ENCODE results near the gene NXNL1. TPM values are rescaled to one million over a fixed set of nuclear protein-coding genes. Genes with fewer than 3 reads are reported as not detected.

NXNL1 gene
- total and polyA plus RNA-seq, 11 donors = 0.32 to 1.1 (median 0.60) TPM; not detected in 6

DNA sequence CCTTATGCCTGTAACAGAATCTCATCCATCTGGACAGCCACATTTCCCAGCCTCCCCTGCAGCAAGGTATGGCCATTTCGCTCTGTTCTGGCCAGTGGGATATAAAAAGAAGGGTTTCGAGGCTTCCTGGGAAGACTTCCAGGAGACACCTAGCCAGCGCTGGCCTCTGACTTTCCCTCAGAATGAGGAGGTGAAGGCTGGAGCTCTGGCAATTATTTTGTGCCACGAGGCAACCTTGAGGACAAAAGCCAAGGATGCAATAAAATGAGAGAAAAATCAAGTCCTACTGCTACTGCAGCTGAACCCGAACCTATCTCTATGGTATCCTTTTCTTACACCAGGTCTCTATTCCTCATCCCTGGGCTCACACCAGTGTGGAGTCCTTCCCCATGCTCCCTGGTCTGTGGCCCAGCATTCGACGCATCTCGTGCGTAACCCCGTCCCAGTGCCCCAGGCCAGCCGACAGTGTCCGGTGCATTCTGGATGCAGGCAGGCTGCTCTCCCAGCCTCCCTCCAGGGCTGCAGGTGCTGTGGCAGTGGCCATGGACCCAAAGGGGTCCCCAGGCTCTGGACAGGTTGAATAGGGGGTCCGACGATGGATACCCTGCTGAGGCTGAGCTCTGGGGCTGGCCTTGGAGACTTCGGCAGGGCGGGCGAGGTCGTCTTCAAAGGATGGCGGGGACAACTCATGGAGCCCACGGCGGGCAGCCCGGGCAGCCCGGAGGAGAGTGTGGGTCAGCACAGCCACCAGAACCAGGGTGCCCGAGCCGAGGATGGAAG is 24.4 kb downstream of the NXNL1 start:
- 95 to 97% (median 97%) methylated on average over 17 to 25 of the region's 25 CpGs for WGBS, 4 donors
- Histone ChIP-seq H3K4me3 (no peak overlapping the region), H3K27ac (no peak overlapping the region), H3K27me3 (no peaks in the 10 kb centered on the region), H3K36me3 (peaks cover 0 to 4% (median 0%) of the 10 kb centered on the region in 9 donors), H3K9me3 (peaks cover 0 to 5% (median 0%) of the 10 kb centered on the region in 12 donors), H3K4me1 (no peaks in the 10 kb centered on the region)
- ATAC-seq (no peak), DNase-seq (peak in 1 of 5 donors; percentile 37)
- no peak for TF ChIP-seq CTCF (IDR thresholded peaks at IDR 0.05)
- TF ChIP-seq POLR2A (IDR thresholded peaks at IDR 0.05) = no peak
- intact Hi-C loops (cut with DNase I) = no loop called here

DNA sequence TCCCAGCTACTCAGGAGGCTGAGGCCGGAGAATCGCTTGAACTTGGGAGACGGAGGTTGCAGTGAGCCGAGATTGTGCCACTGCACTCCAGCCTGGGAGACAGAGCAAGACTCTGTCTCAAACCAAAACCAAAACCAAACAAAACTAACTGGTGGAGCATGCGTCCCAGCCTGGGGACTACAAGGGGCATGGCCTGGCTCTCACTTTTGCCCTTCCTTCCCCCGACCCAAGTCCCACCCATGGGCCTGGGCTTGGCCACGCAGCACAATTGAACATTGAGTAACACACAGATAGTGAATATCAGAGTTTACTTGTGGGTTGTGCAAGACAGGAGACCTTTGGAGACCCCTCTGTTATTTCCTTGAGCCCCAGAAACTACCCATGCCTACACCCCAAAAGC is 25.5 kb downstream of the NXNL1 start:
- Histone ChIP-seq H3K27ac (no peak overlapping the region), H3K4me3 (no peak overlapping the region), H3K9me3 (peaks cover 0 to 5% (median 0%) of the 10 kb centered on the region in 12 donors), H3K4me1 (no peaks in the 10 kb centered on the region), H3K27me3 (no peaks in the 10 kb centered on the region), H3K36me3 (peaks cover 0 to 4% (median 0%) of the 10 kb centered on the region in 9 donors)
- 82 to 88% (median 85%) methylated on average over 7 of the region's 7 CpGs for WGBS, 4 donors
- intact Hi-C loops (cut with DNase I) = no loop called here
- DNase-seq = peak in 1 of 5 donors; percentile 17
- ATAC-seq = no peak
- TF ChIP-seq CTCF (IDR thresholded peaks at IDR 0.05) = no peak
- TF ChIP-seq POLR2A (IDR thresholded peaks at IDR 0.05) = no peak

GRCh38 chr19:17431417-17431816 is 29.3 kb downstream of the NXNL1 start:
- Histone ChIP-seq H3K27me3 (no peaks in the 10 kb centered on the region), H3K9me3 (peaks cover 0 to 5% (median 0%) of the 10 kb centered on the region in 12 donors), H3K36me3 (peaks cover 0 to 4% (median 0%) of the 10 kb centered on the region in 9 donors), H3K4me3 (no peak overlapping the region), H3K27ac (no peak overlapping the region), H3K4me1 (no peaks in the 10 kb centered on the region)
- WGBS, 4 donors = 88 to 90% (median 89%) methylated on average over 7 of the region's 7 CpGs
- peak in 1 of 5 donors; percentile 3 for DNase-seq
- ATAC-seq = no peak
- no peak for TF ChIP-seq CTCF (IDR thresholded peaks at IDR 0.05)
- TF ChIP-seq POLR2A (IDR thresholded peaks at IDR 0.05) = no peak
- intact Hi-C loops (cut with DNase I) = no loop called here

GRCh38 chr19:17429641-17430113 is 31.0 kb downstream of the NXNL1 start:
- 66 to 74% (median 69%) methylated on average over 16 to 17 of the region's 17 CpGs for WGBS, 4 donors
- Histone ChIP-seq H3K36me3 (no peaks in the 10 kb centered on the region), H3K27ac (no peak overlapping the region), H3K4me1 (peaks cover 0 to 5% (median 0%) of the 10 kb centered on the region in 12 donors), H3K4me3 (no peak overlapping the region), H3K27me3 (no peaks in the 10 kb centered on the region), H3K9me3 (no peaks in the 10 kb centered on the region)
- TF ChIP-seq POLR2A (IDR thresholded peaks at IDR 0.05) (no peak), CTCF (IDR thresholded peaks at IDR 0.05) (no peak)
- intact Hi-C loops (cut with DNase I) = no loop called here
- ATAC-seq = no peak
- peak in 1 of 5 donors; percentile 41 for DNase-seq

All from heart left ventricle (tissue), 16 donors.